IMR-90 (cell line): Measurements from ENCODE around the gene HUWE1. TPM values are rescaled to one million over a fixed set of nuclear protein-coding genes. Genes with fewer than 3 reads are reported as not detected.

Experiments
- ATAC-seq: fragments of 200-7000 bp; cut with Tn5 transposase; 2 replicates; pipeline ENCODE4 v1.9.1; 2020; ENCODE audit warnings: low read depth, mild to moderate bottlenecking, moderate library complexity
- BruUV-seq: library from RNA; stranded (reverse); fragments of 400-500 nt; replicated peaks from 2 replicates; lab custom pipeline; 2021; lab: Mats Ljungman, UMichigan
- CTCF ChIA-PET: fragments of 300-600 bp; formaldehyde crosslinking; extraction: SDS; loops from one replicate; lab custom pipeline; 2021; ENCODE audit warnings: antibody characterized with exemption; lab: Yijun Ruan, JAX
- POLR2A ChIA-PET: fragments of 300-600 bp; sonication (Branson Sonifier 250); formaldehyde crosslinking; loops from one replicate; lab custom pipeline; 2022; ENCODE audit warnings: antibody characterized with exemption; ENCODE audit not compliant: unreplicated experiment; lab: Charles Lee
- DNase-seq: peaks from one replicate; pipeline ENCODE4 v3.0.0; 2013
- H2AFZ ChIP-seq: replicated peaks from 2 replicates; pipeline ENCODE3; 2013; ENCODE audit warnings: low read length, mild to moderate bottlenecking; ENCODE audit not compliant: poor library complexity
- H2AK5ac ChIP-seq: 2 replicates; pipeline ENCODE4 v1.6.1; 2013; ENCODE audit warnings: low read depth, low read length, inconsistent platforms
- H2AK9ac ChIP-seq: replicated peaks from 2 replicates; pipeline ENCODE3; 2013; ENCODE audit warnings: mild to moderate bottlenecking, low read depth, low read length, moderate library complexity; ENCODE audit not compliant: poor library complexity
- H2BK120ac ChIP-seq: 2 replicates; pipeline ENCODE4 v1.6.1; 2013; ENCODE audit warnings: low read depth, low read length, inconsistent platforms
- H2BK15ac ChIP-seq: 3 replicates; pipeline ENCODE4 v1.6.1; 2013; ENCODE audit warnings: low read depth, low read length, inconsistent platforms
- H2BK20ac ChIP-seq: 2 replicates; pipeline ENCODE4 v1.6.1; 2013; ENCODE audit warnings: low read depth, mild to moderate bottlenecking, inconsistent platforms, low read length, moderate library complexity
- H2BK5ac ChIP-seq: 2 replicates; pipeline ENCODE4 v1.6.1; 2013; ENCODE audit warnings: mild to moderate bottlenecking, low read depth, low read length, inconsistent platforms; ENCODE audit not compliant: poor library complexity, severe bottlenecking
- H3K14ac ChIP-seq: replicated peaks from 2 replicates; pipeline ENCODE4 v1.6.1; 2013; ENCODE audit warnings: low read depth, low read length, inconsistent platforms
- H3K18ac ChIP-seq: 2 replicates; pipeline ENCODE4 v1.6.1; 2013; ENCODE audit warnings: low read depth, low read length, control low read depth
- H3K23ac ChIP-seq: 2 replicates; pipeline ENCODE4 v1.6.1; 2013; ENCODE audit warnings: low read depth, low read length, inconsistent platforms
- H3K27ac ChIP-seq: 2 replicates; pipeline ENCODE4 v1.5.1; 2013; ENCODE audit warnings: mild to moderate bottlenecking, control low read depth, low read length; ENCODE audit not compliant: insufficient read depth
- H3K27me3 ChIP-seq: 2 replicates; pipeline ENCODE4 v1.6.1; 2013; ENCODE audit warnings: low read length; ENCODE audit not compliant: control insufficient read depth, insufficient read depth
- H3K36me3 ChIP-seq: 2 replicates; pipeline ENCODE4 v1.6.1; 2013; ENCODE audit warnings: low read length, mixed read lengths; ENCODE audit not compliant: control insufficient read depth, insufficient read depth
- H3K4ac ChIP-seq: 2 replicates; pipeline ENCODE4 v1.6.1; 2013; ENCODE audit warnings: low read depth, low read length, inconsistent platforms
- H3K4me1 ChIP-seq: 2 replicates; pipeline ENCODE4 v1.6.1; 2013; ENCODE audit warnings: low read length, mixed read lengths; ENCODE audit not compliant: control insufficient read depth, insufficient read depth
- H3K4me2 ChIP-seq: 2 replicates; pipeline ENCODE4 v1.6.1; 2013; ENCODE audit warnings: low read depth, mild to moderate bottlenecking, control low read depth, low read length, moderate library complexity
- H3K4me3 ChIP-seq: 2 replicates; pipeline ENCODE4 v1.5.1; 2013; ENCODE audit warnings: low read depth, mild to moderate bottlenecking, control low read depth, low read length, moderate library complexity; ENCODE audit not compliant: insufficient read depth
- H3K56ac ChIP-seq: 2 replicates; pipeline ENCODE4 v1.6.1; 2013; ENCODE audit warnings: low read length, inconsistent platforms; ENCODE audit not compliant: insufficient read depth; ENCODE audit errors: extremely low read depth
- H3K79me1 ChIP-seq, 2 experiments: 2 replicates each; pipeline ENCODE4 v1.6.1; 2013; ENCODE audit warnings: low read length in 2 of 2, inconsistent platforms in 1 of 2, low read depth in 1 of 2
- H3K9ac ChIP-seq: 2 replicates; pipeline ENCODE4 v1.6.1; 2013; ENCODE audit warnings: low read depth, low read length, control low read depth
- H3K9me1 ChIP-seq: 2 replicates; pipeline ENCODE4 v1.6.1; 2013; ENCODE audit warnings: low read length, inconsistent platforms; ENCODE audit not compliant: insufficient read depth
- H3K9me3 ChIP-seq: 2 replicates; pipeline ENCODE4 v1.6.1; 2013; ENCODE audit warnings: low read length; ENCODE audit not compliant: control insufficient read depth, insufficient read depth
- H4K20me1 ChIP-seq: 2 replicates; pipeline ENCODE4 v1.6.1; 2013; ENCODE audit warnings: low read length, inconsistent platforms; ENCODE audit not compliant: insufficient read depth
- H4K5ac ChIP-seq: 2 replicates; pipeline ENCODE4 v1.6.1; 2013; ENCODE audit warnings: mild to moderate bottlenecking, low read depth, low read length, control low read depth
- H4K8ac ChIP-seq, 2 experiments: 2 replicates each; pipeline ENCODE4 v1.6.1; 2013; ENCODE audit warnings: low read depth in 2 of 2, low read length in 2 of 2, control low read depth in 1 of 2, inconsistent platforms in 1 of 2
- H4K91ac ChIP-seq: 2 replicates; pipeline ENCODE4 v1.6.1; 2013; ENCODE audit warnings: low read depth, low read length, inconsistent platforms; ENCODE audit not compliant: insufficient read depth
- BHLHE40 ChIP-seq: fragments of 150-350 bp; IDR thresholded peaks from 2 replicates; pipeline ENCODE4 v1.6.1; 2016; ENCODE audit warnings: mild to moderate bottlenecking, low read depth, low read length
- MAZ ChIP-seq: IDR thresholded peaks from 2 replicates; pipeline ENCODE4 v1.6.1; 2012; ENCODE audit warnings: low read depth, mild to moderate bottlenecking, low read length, improper control_type of control experiment, moderate library complexity, borderline replicate concordance
- NFE2L2 ChIP-seq: fragments of 150-350 bp; IDR thresholded peaks from 2 replicates; pipeline ENCODE4 v1.6.1; 2016; ENCODE audit warnings: low read depth, mild to moderate bottlenecking, low read length
- POLR2A ChIP-seq: IDR thresholded peaks from 2 replicates; pipeline ENCODE4 v1.6.1; 2012; ENCODE audit warnings: mild to moderate bottlenecking, low read depth, low read length
- RFX5 ChIP-seq: IDR thresholded peaks from 2 replicates; pipeline ENCODE4 v1.8.0; 2012; ENCODE audit warnings: low read depth, mild to moderate bottlenecking, low read length, moderate library complexity
- SMC3 ChIP-seq: fragments of 150-350 bp; IDR thresholded peaks from 2 replicates; pipeline ENCODE4 v1.6.1; 2016; ENCODE audit warnings: low read depth, mild to moderate bottlenecking, antibody characterized with exemption, low read length, moderate library complexity
- WGBS, 2 experiments: methylation state at CpG; one replicate each; pipeline versions ENCODE4 v1.1.5 to v1.1.7; 2013; ENCODE audit warnings: missing lambda C conversion rate in 2 of 2; ENCODE audit not compliant: insufficient read length in 1 of 2; ENCODE audit errors: extremely low coverage in 2 of 2; 5-methylcytosine and 5-hydroxymethylcytosine counted together
- dilution Hi-C: fragments of 300-500 bp; cut with HindIII; formaldehyde crosslinking; loops from one replicate; pipeline ENCODE4 v1.14.3; 2018; ENCODE audit warnings: low sequenced_read_pairs; ENCODE audit not compliant: unreplicated experiment
- in situ Hi-C: fragments of 300-500 bp; cut with MboI; formaldehyde crosslinking; loops from 3 replicates; pipeline ENCODE4 v1.14.3; 2019; ENCODE audit warnings: low sequenced_read_pairs, inconsistent platforms, mixed read lengths
- intact Hi-C: fragments of 100-400 bp; cut with micrococcal nuclease; formaldehyde crosslinking; loops from 2 replicates; pipeline ENCODE4 v1.10.0; 2022
- polyA plus RNA-seq, 3 experiments: library from polyadenylated mRNA; depleted of rRNA; stranded (reverse); fragments of >200 nt; gene quantifications; 2 replicates each; pipeline ENCODE4 v1.2.3, GENCODE V29; 2012; ENCODE audit warnings: low replicate concordance in 1 of 3
- total RNA-seq: library from RNA; depleted of rRNA; stranded (reverse); fragments of >200 nt; gene quantifications from 2 replicates; pipeline ENCODE4 v1.2.3, GENCODE V29; 2012
- TF ChIP-seq, protein P1 (sequence below): conservative IDR thresholded peaks from 2 replicates; pipeline ENCODE4 v1.5.1; 2012; ENCODE audit warnings: mild to moderate bottlenecking, low read depth, low read length, improper control_type of control experiment

The HUWE1 gene
- total and polyA plus RNA-seq, 2 of the 4 experiments (the other 2 are of a cell fraction): 47.6 to 57.7 TPM

DNA sequence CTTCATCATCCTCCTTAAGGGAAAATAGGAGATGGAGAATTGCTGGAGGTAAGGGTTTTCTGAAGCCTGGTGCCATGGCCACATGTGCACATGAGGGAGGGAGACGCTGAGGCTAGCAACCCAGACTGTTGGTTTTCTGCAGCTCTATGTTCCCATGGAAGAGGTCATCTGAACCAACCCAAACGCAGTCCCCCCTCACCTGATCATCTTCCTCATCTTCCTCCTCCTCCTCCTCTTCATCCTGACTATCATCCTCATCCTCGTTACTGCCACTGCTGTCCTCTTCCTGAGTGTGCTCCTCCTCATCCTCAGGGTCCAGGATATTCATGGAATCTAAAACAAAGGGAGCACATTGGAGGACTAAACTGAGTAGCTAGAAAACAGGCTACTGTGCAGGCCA, 124.6 kb downstream of the HUWE1 start:
- no TSS peak for BruUV-seq
- Histone ChIP-seq H3K4me3 (no peak overlapping the region), H4K20me1 (0 out of 2 replicates have a peak, but pooled peaks cover 4% of the 10 kb centered on the region), H3K27ac (no peak overlapping the region), H3K9ac (no peak overlapping the region), H3K4ac (no peak overlapping the region), H3K23ac (no peak overlapping the region), H3K9me1 (peaks cover 11% of the 10 kb centered on the region; the same call in 1 of the 2 replicates), H2AK9ac (no peak overlapping the region), H4K5ac (no peak overlapping the region), H3K18ac (no peak overlapping the region), H4K8ac (no peak overlapping the region), H3K14ac (no peak overlapping the region), H2BK120ac (no peak overlapping the region), H2AK5ac (no peak overlapping the region), H2BK5ac (no peak overlapping the region), H3K4me2 (no peak overlapping the region), H3K56ac (no peak overlapping the region), H3K27me3 (peaks cover 14% of the 10 kb centered on the region), H3K4me1 (no peaks in the 10 kb centered on the region), H2AFZ (no peak overlapping the region), H3K36me3 (peaks cover 67% of the 10 kb centered on the region), H4K91ac (no peak overlapping the region), H2BK15ac (no peak overlapping the region), H3K9me3 (no peaks in the 10 kb centered on the region), H2BK20ac (no peak overlapping the region), H3K79me1 (peaks cover 6 to 8% of the 10 kb centered on the region in 2 experiments; a peak in 2 of 4 replicates)
- CTCF ChIA-PET: no interaction called here
- no peak for TF ChIP-seq MAZ
- TF ChIP-seq POLR2A: no peak
- no peak for TF ChIP-seq NFE2L2
- TF ChIP-seq, protein P1, sequence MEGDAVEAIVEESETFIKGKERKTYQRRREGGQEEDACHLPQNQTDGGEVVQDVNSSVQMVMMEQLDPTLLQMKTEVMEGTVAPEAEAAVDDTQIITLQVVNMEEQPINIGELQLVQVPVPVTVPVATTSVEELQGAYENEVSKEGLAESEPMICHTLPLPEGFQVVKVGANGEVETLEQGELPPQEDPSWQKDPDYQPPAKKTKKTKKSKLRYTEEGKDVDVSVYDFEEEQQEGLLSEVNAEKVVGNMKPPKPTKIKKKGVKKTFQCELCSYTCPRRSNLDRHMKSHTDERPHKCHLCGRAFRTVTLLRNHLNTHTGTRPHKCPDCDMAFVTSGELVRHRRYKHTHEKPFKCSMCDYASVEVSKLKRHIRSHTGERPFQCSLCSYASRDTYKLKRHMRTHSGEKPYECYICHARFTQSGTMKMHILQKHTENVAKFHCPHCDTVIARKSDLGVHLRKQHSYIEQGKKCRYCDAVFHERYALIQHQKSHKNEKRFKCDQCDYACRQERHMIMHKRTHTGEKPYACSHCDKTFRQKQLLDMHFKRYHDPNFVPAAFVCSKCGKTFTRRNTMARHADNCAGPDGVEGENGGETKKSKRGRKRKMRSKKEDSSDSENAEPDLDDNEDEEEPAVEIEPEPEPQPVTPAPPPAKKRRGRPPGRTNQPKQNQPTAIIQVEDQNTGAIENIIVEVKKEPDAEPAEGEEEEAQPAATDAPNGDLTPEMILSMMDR: no peak
- no peak for TF ChIP-seq SMC3
- TF ChIP-seq RFX5: no peak
- TF ChIP-seq BHLHE40: no peak
- POLR2A ChIA-PET: no interaction called here
- dilution Hi-C loops (no loop called here), in situ Hi-C loops (no loop called here), intact Hi-C loops (no loop called here)
- ATAC-seq: no peak
- DNase-seq: no peak
- WGBS, 2 experiments: no CpG with 5 or more reads among the region's 3 CpGs
